HEK293 (cell line): ENCODE results near the gene ZSCAN26.
A peak's percentile ranks its signal among the peaks of the same experiment; 100 is the strongest.

Experiments used
- CTCF ChIA-PET: fragments of 350-600 bp; formaldehyde crosslinking; extraction: SDS; loops from one replicate; lab custom pipeline; 2021; ENCODE audit warnings: antibody characterized with exemption; lab: Yijun Ruan, JAX
- POLR2A ChIA-PET: fragments of 300-600 bp; formaldehyde crosslinking; extraction: SDS; loops from one replicate; lab custom pipeline; 2020; ENCODE audit warnings: antibody characterized with exemption, inconsistent platforms; lab: Yijun Ruan, JAX
- H3K27ac ChIP-seq: fragments of 200-500 bp; sonication (Bioruptor generic); 2 replicates; pipeline ENCODE4 v1.5.1; 2014; ENCODE audit warnings: low read depth, low read length, control low read depth, inconsistent platforms; ENCODE audit errors: extremely low read depth
- H3K36me3 ChIP-seq, 2 experiments: fragments of 200-500 bp in 1 of 2; sonication (Bioruptor generic) in 1 of 2; 1 replicate in 1 of 2; 2 replicates in 1 of 2; pipeline ENCODE4 v1.5.1; 2014 to 2017; ENCODE audit warnings: inconsistent platforms in 2 of 2, low read length in 2 of 2; ENCODE audit not compliant: control insufficient read depth in 2 of 2, insufficient read depth in 1 of 2
- H3K4me1 ChIP-seq: fragments of 200-500 bp; sonication (Bioruptor generic); 2 replicates; pipeline ENCODE4 v1.5.1; 2014; ENCODE audit warnings: mild to moderate bottlenecking, low read length, inconsistent platforms; ENCODE audit not compliant: control insufficient read depth, insufficient read depth
- H3K4me3 ChIP-seq: 2 replicates; pipeline ENCODE4 v1.5.1; 2011; ENCODE audit warnings: low read depth, mild to moderate bottlenecking, control low read depth, low read length, moderate library complexity
- H3K9me3 ChIP-seq: fragments of 200-500 bp; sonication (Bioruptor generic); 2 replicates; pipeline ENCODE4 v1.5.1; 2014; ENCODE audit warnings: low read depth, low read length, inconsistent platforms; ENCODE audit not compliant: control insufficient read depth, insufficient read depth
- HOXD13 ChIP-seq: sonication (generic); formaldehyde crosslinking; IDR thresholded peaks from 2 replicates; pipeline ENCODE4 v1.8.0; 2022; ENCODE audit warnings: missing genetic modification reagents, borderline replicate concordance
- OSR2 ChIP-seq: fragments of 450-650 bp; formaldehyde crosslinking; IDR thresholded peaks from 2 replicates; pipeline ENCODE4 v1.5.1; 2016; ENCODE audit warnings: missing biosample characterization, missing genetic modification characterization
- PRDM6 ChIP-seq: fragments of 450-650 bp; formaldehyde crosslinking; IDR thresholded peaks from 2 replicates; pipeline ENCODE4 v1.5.1; 2017; ENCODE audit warnings: missing biosample characterization, missing genetic modification characterization
- SETDB1 ChIP-seq: IDR thresholded peaks from one replicate; pipeline ENCODE4 v1.6.1; 2017; ENCODE audit warnings: mild to moderate bottlenecking, low read length, moderate library complexity, mixed read lengths; ENCODE audit not compliant: insufficient read length
- SP2 ChIP-seq: fragments of 450-650 bp; formaldehyde crosslinking; IDR thresholded peaks from 2 replicates; pipeline ENCODE4 v1.5.1; 2016; ENCODE audit warnings: missing biosample characterization, missing genetic modification characterization
- SP7 ChIP-seq: fragments of 450-650 bp; formaldehyde crosslinking; IDR thresholded peaks from 2 replicates; pipeline ENCODE4 v1.5.1; 2016; ENCODE audit warnings: missing biosample characterization, missing genetic modification characterization
- ZBTB1 ChIP-seq: fragments of 450-650 bp; formaldehyde crosslinking; IDR thresholded peaks from 2 replicates; pipeline ENCODE4 v1.5.1; 2016; ENCODE audit warnings: missing biosample characterization, missing genetic modification characterization
- ZBTB17 ChIP-seq: fragments of 450-650 bp; formaldehyde crosslinking; IDR thresholded peaks from 2 replicates; pipeline ENCODE4 v1.5.1; 2016; ENCODE audit warnings: missing biosample characterization, missing genetic modification characterization
- ZBTB20 ChIP-seq: fragments of 450-650 bp; formaldehyde crosslinking; IDR thresholded peaks from 2 replicates; pipeline ENCODE4 v1.5.1; 2016; ENCODE audit warnings: missing biosample characterization, missing genetic modification characterization
- ZFP41 ChIP-seq: fragments of 450-650 bp; formaldehyde crosslinking; IDR thresholded peaks from 2 replicates; pipeline ENCODE4 v1.5.1; 2016; ENCODE audit warnings: missing biosample characterization, missing genetic modification characterization, borderline replicate concordance
- ZNF112 ChIP-seq: fragments of 450-650 bp; formaldehyde crosslinking; IDR thresholded peaks from 2 replicates; pipeline ENCODE4 v1.5.0; 2017; ENCODE audit warnings: missing biosample characterization, missing genetic modification characterization
- ZNF148 ChIP-seq: fragments of 450-650 bp; formaldehyde crosslinking; IDR thresholded peaks from 2 replicates; pipeline ENCODE4 v1.5.0; 2017; ENCODE audit warnings: missing biosample characterization, missing genetic modification characterization, borderline replicate concordance
- ZNF157 ChIP-seq: fragments of 450-650 bp; formaldehyde crosslinking; IDR thresholded peaks from 2 replicates; pipeline ENCODE4 v1.5.1; 2016; ENCODE audit warnings: missing biosample characterization, missing genetic modification characterization
- ZNF174 ChIP-seq: fragments of 450-650 bp; formaldehyde crosslinking; IDR thresholded peaks from 2 replicates; pipeline ENCODE4 v1.5.0; 2017; ENCODE audit warnings: missing biosample characterization, mild to moderate bottlenecking, missing genetic modification characterization
- ZNF175 ChIP-seq: fragments of 450-650 bp; formaldehyde crosslinking; IDR thresholded peaks from 2 replicates; pipeline ENCODE4 v1.5.1; 2016; ENCODE audit warnings: missing biosample characterization, missing genetic modification characterization
- ZNF214 ChIP-seq: fragments of 450-650 bp; formaldehyde crosslinking; IDR thresholded peaks from 2 replicates; pipeline ENCODE4 v1.5.1; 2017; ENCODE audit warnings: missing biosample characterization, mild to moderate bottlenecking, missing genetic modification characterization, borderline replicate concordance
- ZNF350 ChIP-seq: fragments of 450-650 bp; formaldehyde crosslinking; IDR thresholded peaks from 2 replicates; pipeline ENCODE4 v1.5.0; 2017; ENCODE audit warnings: missing biosample characterization, mild to moderate bottlenecking, missing genetic modification characterization
- ZNF433 ChIP-seq: fragments of 450-650 bp; formaldehyde crosslinking; IDR thresholded peaks from 2 replicates; pipeline ENCODE4 v1.5.1; 2016; ENCODE audit warnings: missing biosample characterization, missing genetic modification characterization, low read depth
- ZNF513 ChIP-seq: fragments of 450-650 bp; IDR thresholded peaks from 2 replicates; pipeline ENCODE4 v1.5.1; 2018; ENCODE audit warnings: missing biosample characterization, missing genetic modification characterization
- ZNF600 ChIP-seq: fragments of 450-650 bp; formaldehyde crosslinking; IDR thresholded peaks from 2 replicates; pipeline ENCODE4 v1.5.1; 2016; ENCODE audit warnings: missing biosample characterization, missing genetic modification characterization
- ZNF664 ChIP-seq: fragments of 450-650 bp; formaldehyde crosslinking; IDR thresholded peaks from 2 replicates; pipeline ENCODE4 v1.5.1; 2016; ENCODE audit warnings: missing biosample characterization, missing genetic modification characterization
- ZNF76 ChIP-seq: fragments of 450-650 bp; formaldehyde crosslinking; IDR thresholded peaks from 2 replicates; pipeline ENCODE4; 2016; ENCODE audit warnings: low read depth, missing biosample characterization, missing genetic modification characterization, borderline replicate concordance
- ZNF791 ChIP-seq: fragments of 450-650 bp; formaldehyde crosslinking; IDR thresholded peaks from 2 replicates; pipeline ENCODE4 v1.5.1; 2016; ENCODE audit warnings: missing biosample characterization, missing genetic modification characterization
- ZSCAN16 ChIP-seq: fragments of 450-650 bp; formaldehyde crosslinking; IDR thresholded peaks from 2 replicates; pipeline ENCODE4 v1.5.1; 2016; ENCODE audit warnings: missing biosample characterization, missing genetic modification characterization

The ZSCAN26 gene

DNA sequence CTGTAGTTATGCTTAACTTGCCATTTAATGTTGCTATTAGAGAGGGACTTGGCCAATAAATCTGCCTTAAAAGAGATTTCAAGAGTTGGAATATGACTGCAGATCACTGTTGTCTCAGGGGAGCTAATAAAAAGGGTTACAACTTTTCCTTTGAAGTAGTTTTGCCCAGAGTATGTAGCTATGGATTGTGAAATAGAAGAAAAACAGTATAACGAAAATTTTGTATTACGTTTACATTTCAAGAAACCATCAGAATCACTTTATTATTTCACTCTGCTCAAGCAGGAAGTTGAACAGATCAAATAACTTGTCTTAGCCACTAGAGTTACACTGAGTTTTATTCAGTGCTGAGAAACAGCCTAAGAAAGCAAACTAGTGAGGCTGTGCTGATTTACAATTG, 3.0 kb upstream of the ZSCAN26 start (continued):
- no peak for TF ChIP-seq ZNF148
- no peak for TF ChIP-seq ZNF112
- TF ChIP-seq ZNF214: no peak
- peak; percentile 91 for TF ChIP-seq PRDM6 (tag by site-specific recombination)
- TF ChIP-seq SP2 (tag by site-specific recombination): no peak
- TF ChIP-seq HOXD13 (CRISPR knock-in tag): no peak
- TF ChIP-seq ZNF350 (tag by site-specific recombination): no peak
- TF ChIP-seq ZNF174 (tag by site-specific recombination): no peak

GRCh38 chr6:28264834-28265401, 2.0 kb upstream of the ZSCAN26 start:
- no peaks in the 10 kb centered on the region for H3K36me3 ChIP-seq
- no peak overlapping the region for H3K27ac ChIP-seq
- no peaks in the 10 kb centered on the region for H3K9me3 ChIP-seq
- no peak overlapping the region for H3K4me3 ChIP-seq
- CTCF ChIA-PET: interaction anchor here (0.5 to 1.2 kb wide), 4 partner anchors 19 to 237 kb away, joined by 3 to 4 read pairs (median 3); no protein-coding TSS in a partner anchor
- H3K4me1 ChIP-seq: peaks cover 20% of the 10 kb centered on the region; the same call in 1 of the 2 replicates
- TF ChIP-seq ZBTB17 (tag by site-specific recombination) (no peak), ZFP41 (tag by site-specific recombination) (no peak), ZNF600 (tag by site-specific recombination) (no peak), ZBTB20 (tag by site-specific recombination) (no peak), ZNF76 (no peak), PRDM6 (tag by site-specific recombination) (peak; percentile 59), ZNF664 (tag by site-specific recombination) (no peak), OSR2 (tag by site-specific recombination) (0 out of 2 replicates have a peak, but pooled peaks have one; percentile 7), SP7 (tag by site-specific recombination) (peak; percentile 22; the same call in 1 of the 2 replicates), ZNF433 (tag by site-specific recombination) (no peak), ZNF175 (tag by site-specific recombination) (no peak), ZNF157 (no peak), ZNF513 (tag by site-specific recombination) (no peak), ZNF791 (tag by site-specific recombination) (no peak), ZBTB1 (no peak), ZSCAN16 (tag by site-specific recombination) (no peak), SETDB1 (no peak)
- POLR2A ChIA-PET: interaction anchor here (0.9 to 3.4 kb wide), 3 partner anchors 12 to 141 kb away, joined by 3 to 62 read pairs (median 3); partner anchors contain the start of genes ZKSCAN4 and ZSCAN16
